Measurements from ENCODE around the gene CDC123. TPM values are rescaled to one million over a fixed set of nuclear protein-coding genes. Genes with fewer than 3 reads are reported as not detected.
"Not testable (repeated sequence)": the region's sequence is repeated elsewhere in the genome, so short reads cannot be mapped to it uniquely, and the experiment has no call there.

The CDC123 gene
- total RNA-seq, 1 experiment from 2014 or later: 153 TPM

- TF ChIP-seq MLX (CRISPR knock-in tag; IDR thresholded peaks at IDR 0.05) (no peak), EMX1 (CRISPR knock-in tag; IDR thresholded peaks at IDR 0.05) (no peak), ZNF396 (CRISPR knock-in tag; IDR thresholded peaks at IDR 0.05; ENCODE audit: borderline replicate concordance) (no peak), ZNF263 (CRISPR knock-in tag; IDR thresholded peaks at IDR 0.05; ENCODE audit: low read depth) (no peak), ESRRA (CRISPR knock-in tag; IDR thresholded peaks at IDR 0.05; ENCODE audit: borderline replicate concordance) (no peak), NR1H2 (CRISPR knock-in tag; IDR thresholded peaks at IDR 0.05) (no peak), NR3C1 (CRISPR knock-in tag; conservative IDR thresholded peaks at IDR 0.05; ENCODE audit: low read depth) (no peak), JAZF1 (CRISPR knock-in tag; IDR thresholded peaks at IDR 0.05) (no peak), IRF1 (CRISPR knock-in tag; IDR thresholded peaks at IDR 0.05) (no peak), SP1 (CRISPR knock-in tag; conservative IDR thresholded peaks at IDR 0.05) (no peak)
- Mint-ChIP-seq H3K4me3 (no peak overlapping the region), H3K4me1 (no peaks in the 10 kb centered on the region), H3K9me3 (peaks cover 3% of the 10 kb centered on the region), H3K27me3 (ENCODE audit: low read depth) (no peaks in the 10 kb centered on the region), H3K36me3 (peaks cover 67% of the 10 kb centered on the region), H3K27ac (no peak overlapping the region)
- ChIA-PET POLR2A (no interaction called here), CTCF (no interaction called here)
- ATAC-seq (no peak), DNase-seq (ENCODE audit: low spot score) (no peak)
These were observed 29.5 kb downstream of the CDC123 start for GRCh38 chr10:12225444-12225843.

- H3K27me3 Mint-ChIP-seq (ENCODE audit: low read depth); H3K27ac Mint-ChIP-seq; H3K4me1 Mint-ChIP-seq; H3K9me3 Mint-ChIP-seq; ATAC-seq; CTCF ChIA-PET; POLR2A ChIA-PET; H3K4me3 Mint-ChIP-seq; DNase-seq (ENCODE audit: low spot score): not testable (repeated sequence)
- peaks cover 67% of the 10 kb centered on the region for H3K36me3 Mint-ChIP-seq
These were observed 30.4 kb downstream of the CDC123 start for GRCh38 chr10:12226438-12226837.

GRCh38 chr10:12228851-12229250, 32.9 kb downstream of the CDC123 start:
- H3K27me3 Mint-ChIP-seq (ENCODE audit: low read depth): no peaks in the 10 kb centered on the region
- ChIA-PET CTCF (no interaction called here), POLR2A (no interaction called here)
- H3K36me3 Mint-ChIP-seq: peaks cover 65% of the 10 kb centered on the region
- ATAC-seq (no peak), DNase-seq (ENCODE audit: low spot score) (no peak)
- no peaks in the 10 kb centered on the region for H3K4me1 Mint-ChIP-seq
- no peak overlapping the region for H3K4me3 Mint-ChIP-seq
- no peak overlapping the region; the same call in 1 of the 2 replicates for H3K27ac Mint-ChIP-seq
- H3K9me3 Mint-ChIP-seq: peaks cover 3% of the 10 kb centered on the region
- no peak for TF ChIP-seq ZNF263 (CRISPR knock-in tag; IDR thresholded peaks at IDR 0.05; ENCODE audit: low read depth)
- no peak for TF ChIP-seq FOXK1 (CRISPR knock-in tag; IDR thresholded peaks at IDR 0.05)
- no peak for TF ChIP-seq SMAD3 (CRISPR knock-in tag; IDR thresholded peaks at IDR 0.05; ENCODE audit: borderline replicate concordance)
- no peak for TF ChIP-seq MXD4 (CRISPR knock-in tag; IDR thresholded peaks at IDR 0.05; ENCODE audit: borderline replicate concordance)
- TF ChIP-seq IRF2 (CRISPR knock-in tag; IDR thresholded peaks at IDR 0.05; ENCODE audit: borderline replicate concordance, low read depth): no peak
- TF ChIP-seq FOXP1 (CRISPR knock-in tag; IDR thresholded peaks at IDR 0.05; ENCODE audit: borderline replicate concordance): no peak
- no peak for TF ChIP-seq USF1 (CRISPR knock-in tag; IDR thresholded peaks at IDR 0.05)
- no peak for TF ChIP-seq MYBL2 (CRISPR knock-in tag; IDR thresholded peaks at IDR 0.05)
- no peak for TF ChIP-seq CDX4 (CRISPR knock-in tag; IDR thresholded peaks at IDR 0.05; ENCODE audit: borderline replicate concordance)
- no peak for TF ChIP-seq SMAD4 (CRISPR knock-in tag; IDR thresholded peaks at IDR 0.05)
- no peak for TF ChIP-seq ATF2 (CRISPR knock-in tag; IDR thresholded peaks at IDR 0.05; ENCODE audit: borderline replicate concordance, low read depth)
- no peak for TF ChIP-seq ZBTB43 (CRISPR knock-in tag; IDR thresholded peaks at IDR 0.05)
- no peak for TF ChIP-seq JAZF1 (CRISPR knock-in tag; IDR thresholded peaks at IDR 0.05)
- no peak for TF ChIP-seq CREM (CRISPR knock-in tag; IDR thresholded peaks at IDR 0.05)
- TF ChIP-seq CBFB (CRISPR knock-in tag; IDR thresholded peaks at IDR 0.05; ENCODE audit: low read depth): no peak

- DNase-seq (ENCODE audit: low spot score); CTCF ChIA-PET; ATAC-seq; H3K9me3 Mint-ChIP-seq; H3K4me3 Mint-ChIP-seq; H3K27me3 Mint-ChIP-seq (ENCODE audit: low read depth); H3K4me1 Mint-ChIP-seq: not testable (repeated sequence)
- Mint-ChIP-seq H3K27ac (peak overlapping the region; percentile 78; the same call in 1 of the 2 replicates), H3K36me3 (peaks cover 63% of the 10 kb centered on the region)
- POLR2A ChIA-PET: interaction anchor here (0.7 kb wide), 1 partner anchor 520 kb away, joined by 6 read pairs; no protein-coding TSS in a partner anchor
These were observed 38.7 kb downstream of the CDC123 start for GRCh38 chr10:12234687-12235086.
